C4-2B (cell line): ENCODE measurements around the gene MVB12B.

Experiments
- H3K27ac ChIP-seq: fragments of 450-650 bp; 2 replicates; pipeline ENCODE4 v1.5.1; 2017
- CTCF ChIP-seq: fragments of 450-650 bp; conservative IDR thresholded peaks from 2 replicates; pipeline ENCODE4 v1.5.1; 2017; ENCODE audit warnings: mild to moderate bottlenecking
- ZFX ChIP-seq: fragments of 450-650 bp; IDR thresholded peaks from 2 replicates; pipeline ENCODE4 v1.6.1; 2017

MVB12B gene

GRCh38 chr9:126380447-126380846 is 53.8 kb downstream of the MVB12B start:
- TF ChIP-seq CTCF: no peak
- TF ChIP-seq ZFX: no peak
- no peak overlapping the region for H3K27ac ChIP-seq

- TF ChIP-seq ZFX (no peak), CTCF (no peak)
- H3K27ac ChIP-seq: no peak overlapping the region
These were observed 54.6 kb downstream of the MVB12B start for GRCh38 chr9:126381195-126381594.

- H3K27ac ChIP-seq: no peak overlapping the region
- no peak for TF ChIP-seq ZFX
- TF ChIP-seq CTCF: no peak
These were observed 56.9 kb downstream of the MVB12B start for GRCh38 chr9:126383406-126384046.

GRCh38 chr9:126384926-126385325 is 58.3 kb downstream of the MVB12B start:
- H3K27ac ChIP-seq: no peak overlapping the region
- TF ChIP-seq ZFX: no peak
- no peak for TF ChIP-seq CTCF

DNA sequence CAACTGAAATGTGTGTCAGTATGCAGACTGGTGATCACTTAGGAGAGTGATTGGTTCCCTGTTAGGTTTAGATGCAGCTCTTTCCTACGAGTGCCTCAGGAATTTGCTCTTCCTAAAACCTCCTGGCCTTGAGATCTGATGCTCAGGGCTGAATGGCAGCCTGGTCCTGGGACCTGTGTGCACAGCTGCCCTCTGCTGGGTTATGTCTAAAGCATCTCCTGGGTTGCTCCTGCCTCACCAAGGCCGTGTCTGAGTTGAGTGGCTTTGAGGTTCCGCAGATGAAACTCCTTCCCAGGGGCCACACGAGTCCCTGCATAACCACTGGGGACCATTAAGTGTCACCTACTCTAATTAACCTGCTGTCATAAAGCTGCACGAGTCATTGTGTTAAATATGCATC is 59.5 kb downstream of the MVB12B start:
- TF ChIP-seq ZFX (no peak), CTCF (peak; percentile 33; the same call in 1 of the 2 replicates)
- peak overlapping the region; percentile 42; the same call in 1 of the 2 replicates for H3K27ac ChIP-seq

- H3K27ac ChIP-seq: peak overlapping the region; percentile 42; the same call in 1 of the 2 replicates
- TF ChIP-seq CTCF (no peak), ZFX (no peak)
These were observed 60.1 kb downstream of the MVB12B start for GRCh38 chr9:126386776-126387175.

DNA sequence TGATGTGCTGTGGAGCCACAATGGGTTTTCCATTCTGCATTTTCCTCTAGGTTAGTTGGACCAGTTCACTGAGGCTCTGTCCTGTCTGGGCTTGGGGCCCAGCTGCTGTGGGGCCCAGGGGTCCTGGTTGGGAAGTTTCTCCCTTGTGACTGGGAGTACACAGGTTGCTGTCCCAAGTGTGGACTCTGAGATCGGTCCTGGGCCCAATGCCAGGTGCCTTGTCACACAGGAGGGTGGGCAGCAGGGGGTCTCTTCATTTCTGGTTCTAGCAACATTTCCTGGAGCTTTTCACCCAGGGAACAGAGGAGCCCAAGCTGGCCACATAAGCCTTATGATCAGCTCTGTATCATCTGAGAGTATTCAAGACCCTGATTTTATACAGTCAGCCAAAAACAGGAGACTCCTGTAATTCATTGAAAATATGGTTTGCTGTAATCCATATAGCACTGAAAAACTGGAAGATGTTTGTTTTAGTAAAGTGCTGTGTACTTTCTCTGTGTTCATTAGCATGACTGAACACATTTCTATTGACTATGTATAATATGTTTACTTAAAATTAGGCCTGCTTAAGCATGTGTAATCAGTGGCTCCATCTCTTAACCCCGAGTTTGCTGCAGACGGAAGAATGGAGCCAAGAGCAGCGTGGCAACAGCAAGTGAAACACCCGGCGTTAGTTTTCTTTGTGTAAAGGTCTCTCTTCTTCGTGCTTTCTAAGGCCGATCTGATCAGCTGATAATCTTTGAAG is 62.5 kb downstream of the MVB12B start:
- no peak for TF ChIP-seq CTCF
- TF ChIP-seq ZFX: no peak
- no peak overlapping the region for H3K27ac ChIP-seq
